A375 (cell line): Measurements from ENCODE around the gene RGL4. TPM values are rescaled to one million over a fixed set of nuclear protein-coding genes. Genes with fewer than 3 reads are reported as not detected.

ENCODE experiments used
- total RNA-seq: library from RNA; depleted of rRNA; stranded (reverse); fragments of >200 nt; shearing (Covaris generic); gene quantifications from 2 replicates; pipeline ENCODE4 v1.2.3, GENCODE V29; 2014; rRNA removed

RGL4 gene, protein sequence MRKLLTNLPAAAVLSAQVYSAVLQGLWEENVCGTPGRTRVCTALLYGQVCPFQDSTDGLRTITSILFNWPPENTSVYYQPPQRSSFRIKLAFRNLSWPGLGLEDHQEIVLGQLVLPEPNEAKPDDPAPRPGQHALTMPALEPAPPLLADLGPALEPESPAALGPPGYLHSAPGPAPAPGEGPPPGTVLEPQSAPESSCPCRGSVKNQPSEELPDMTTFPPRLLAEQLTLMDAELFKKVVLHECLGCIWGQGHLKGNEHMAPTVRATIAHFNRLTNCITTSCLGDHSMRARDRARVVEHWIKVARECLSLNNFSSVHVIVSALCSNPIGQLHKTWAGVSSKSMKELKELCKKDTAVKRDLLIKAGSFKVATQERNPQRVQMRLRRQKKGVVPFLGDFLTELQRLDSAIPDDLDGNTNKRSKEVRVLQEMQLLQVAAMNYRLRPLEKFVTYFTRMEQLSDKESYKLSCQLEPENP
- total RNA-seq, result not detected in 2 replicates

GRCh38 chr22:23690713-23691112, at the start of gene RGL4:
RGL4 (plus strand) TSS chr22:23691013; CDS start chr22:23692031, 1,018 bp downstream.

Other genes starting within 250 kb of the RGL4 start
- not detected in 2 replicates for gene IGLL1, start 110.7 kb upstream of the RGL4 start, total RNA-seq
- 0.15 TPM in 1 of 2 replicates, not detected in the other for gene DRICH1, start 58.7 kb upstream of the RGL4 start, total RNA-seq
- gene ZNF70, start 60.1 kb downstream of the RGL4 start, total RNA-seq, result 2.9 and 3.4 TPM in 2 replicates
- gene VPREB3, start 63.4 kb downstream of the RGL4 start, total RNA-seq, result not detected in 2 replicates
- gene C22orf15, start 72.0 kb downstream of the RGL4 start, total RNA-seq, result not detected in 2 replicates
- 11.1 and 14.9 TPM in 2 replicates for gene CHCHD10, start 77.0 kb downstream of the RGL4 start, total RNA-seq
- gene MMP11, start 81.8 kb downstream of the RGL4 start, total RNA-seq, result 1.5 and 2.2 TPM in 2 replicates
- 72.8 and 76.7 TPM in 2 replicates for gene SMARCB1, start 96.0 kb downstream of the RGL4 start, total RNA-seq
- 0.19 TPM in 1 of 2 replicates, not detected in the other for gene DERL3, start 148.0 kb downstream of the RGL4 start, total RNA-seq
- gene SLC2A11, start 166.9 kb downstream of the RGL4 start, total RNA-seq, result 12.6 and 12.9 TPM in 2 replicates
- gene MIF, start 203.4 kb downstream of the RGL4 start, total RNA-seq, result 480 and 587 TPM in 2 replicates